ENCODE data around the gene NACAD. TPM values are rescaled to one million over a fixed set of nuclear protein-coding genes. Genes with fewer than 3 reads are reported as not detected.

The NACAD gene
- total RNA-seq, 1 donor from 2014 or later, result 9.6 TPM

- H3K4me3 Mint-ChIP-seq (ENCODE audit: unreplicated experiment), result no peak overlapping the region
- H3K36me3 Mint-ChIP-seq (ENCODE audit: unreplicated experiment), result no peaks in the 10 kb centered on the region
- H3K9me3 Mint-ChIP-seq (ENCODE audit: unreplicated experiment), result no peaks in the 10 kb centered on the region
- no peak for TF ChIP-seq CTCF (IDR thresholded peaks at IDR 0.05)
- no peak for DNase-seq (ENCODE audit: extremely low spot score, unreplicated experiment)
- no peaks in the 10 kb centered on the region for H3K4me1 Mint-ChIP-seq (ENCODE audit: unreplicated experiment)
- peaks cover 3% of the 10 kb centered on the region for H3K27me3 Mint-ChIP-seq (ENCODE audit: unreplicated experiment)
- no peak overlapping the region for H3K27ac Mint-ChIP-seq (ENCODE audit: unreplicated experiment)
These were observed 34.4 kb upstream of the NACAD start for GRCh38 chr7:45122975-45123860.

GRCh38 chr7:45119550-45119949, 30.8 kb upstream of the NACAD start:
- H3K9me3 Mint-ChIP-seq (ENCODE audit: unreplicated experiment), result no peaks in the 10 kb centered on the region
- no peaks in the 10 kb centered on the region for H3K4me1 Mint-ChIP-seq (ENCODE audit: unreplicated experiment)
- H3K27ac Mint-ChIP-seq (ENCODE audit: unreplicated experiment), result no peak overlapping the region
- no peak for TF ChIP-seq CTCF (IDR thresholded peaks at IDR 0.05)
- H3K4me3 Mint-ChIP-seq (ENCODE audit: unreplicated experiment), result no peak overlapping the region
- H3K36me3 Mint-ChIP-seq (ENCODE audit: unreplicated experiment), result no peaks in the 10 kb centered on the region
- H3K27me3 Mint-ChIP-seq (ENCODE audit: unreplicated experiment), result peaks cover 18% of the 10 kb centered on the region
- no peak for DNase-seq (ENCODE audit: extremely low spot score, unreplicated experiment)

- Mint-ChIP-seq H3K36me3 (ENCODE audit: unreplicated experiment) (no peaks in the 10 kb centered on the region), H3K27ac (ENCODE audit: unreplicated experiment) (no peak overlapping the region), H3K27me3 (ENCODE audit: unreplicated experiment) (peaks cover 23% of the 10 kb centered on the region), H3K4me3 (ENCODE audit: unreplicated experiment) (no peak overlapping the region), H3K9me3 (ENCODE audit: unreplicated experiment) (no peaks in the 10 kb centered on the region), H3K4me1 (ENCODE audit: unreplicated experiment) (no peaks in the 10 kb centered on the region)
- no peak for TF ChIP-seq CTCF (IDR thresholded peaks at IDR 0.05)
- no peak for DNase-seq (ENCODE audit: extremely low spot score, unreplicated experiment)
These were observed 30.1 kb upstream of the NACAD start for GRCh38 chr7:45118889-45119331.

GRCh38 chr7:45118292-45118691, 29.5 kb upstream of the NACAD start:
- Mint-ChIP-seq H3K27me3 (ENCODE audit: unreplicated experiment) (peaks cover 26% of the 10 kb centered on the region), H3K9me3 (ENCODE audit: unreplicated experiment) (no peaks in the 10 kb centered on the region), H3K27ac (ENCODE audit: unreplicated experiment) (no peak overlapping the region), H3K4me1 (ENCODE audit: unreplicated experiment) (no peaks in the 10 kb centered on the region), H3K36me3 (ENCODE audit: unreplicated experiment) (no peaks in the 10 kb centered on the region), H3K4me3 (ENCODE audit: unreplicated experiment) (no peak overlapping the region)
- DNase-seq (ENCODE audit: extremely low spot score, unreplicated experiment), result no peak
- TF ChIP-seq CTCF (IDR thresholded peaks at IDR 0.05), result no peak

- no peak for TF ChIP-seq CTCF (IDR thresholded peaks at IDR 0.05)
- Mint-ChIP-seq H3K27ac (ENCODE audit: unreplicated experiment) (no peak overlapping the region), H3K4me3 (ENCODE audit: unreplicated experiment) (no peak overlapping the region)
These were observed 28.8 kb upstream of the NACAD start for GRCh38 chr7:45117582-45117981.

More at GRCh38 chr7:45117582-45117981, 28.8 kb upstream of the NACAD start:
- peaks cover 33% of the 10 kb centered on the region for H3K27me3 Mint-ChIP-seq (ENCODE audit: unreplicated experiment)
- H3K36me3 Mint-ChIP-seq (ENCODE audit: unreplicated experiment), result no peaks in the 10 kb centered on the region
- no peak for DNase-seq (ENCODE audit: extremely low spot score, unreplicated experiment)
- H3K4me1 Mint-ChIP-seq (ENCODE audit: unreplicated experiment), result peaks cover 4% of the 10 kb centered on the region
- no peaks in the 10 kb centered on the region for H3K9me3 Mint-ChIP-seq (ENCODE audit: unreplicated experiment)

Data from osteocyte (in vitro differentiated cells).